NCI-H1048 (cell line): ENCODE measurements around the gene SPTBN5.

Source experiments
- DNase-seq: peaks from one replicate; lab custom pipeline; 2025; lab: John Stamatoyannopoulos, UW

The SPTBN5 gene

DNA sequence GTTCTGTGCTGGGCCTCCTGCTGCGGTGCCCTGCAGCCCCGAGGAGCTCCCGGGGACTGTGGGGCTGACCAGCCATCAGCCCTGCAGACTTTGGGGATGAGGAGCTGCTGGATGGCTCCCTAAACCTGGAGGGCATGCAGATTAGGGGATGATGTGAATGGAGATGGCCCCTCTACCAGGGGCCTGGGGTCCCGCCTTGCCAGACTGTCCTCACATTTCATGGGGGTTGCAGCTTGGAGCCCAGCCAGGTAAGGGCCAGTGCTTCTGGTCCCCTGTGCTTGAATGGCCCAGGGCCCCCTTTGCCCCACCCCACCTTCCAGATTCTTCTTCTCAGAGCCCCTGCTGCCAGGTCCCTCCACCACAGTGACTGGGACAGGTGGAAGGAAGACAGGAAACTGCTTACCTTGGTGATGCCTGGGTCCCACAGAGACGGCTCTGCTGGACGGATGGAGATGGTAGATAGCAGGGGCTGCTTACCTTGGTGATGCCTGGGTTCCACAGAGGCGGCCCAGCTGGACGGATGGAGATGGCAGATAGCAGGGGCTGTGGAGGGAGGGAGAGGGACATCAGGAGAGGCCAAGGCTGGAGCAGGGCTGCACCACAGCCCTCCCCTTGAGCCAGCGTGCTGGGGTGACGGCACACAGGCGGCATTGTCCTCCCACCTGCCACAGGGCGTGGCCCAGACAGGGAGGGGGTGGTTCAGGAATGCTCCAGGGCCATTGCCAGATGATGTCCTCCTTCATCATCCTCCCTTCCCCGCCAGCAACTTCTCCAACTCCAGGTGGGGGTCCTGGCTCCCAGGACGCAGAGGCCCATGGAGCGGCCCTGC, at the start of gene SPTBN5:
Gene SPTBN5, minus strand, starts transcription at position 632 of the 829 bp plus-strand sequence. Its CDS starts 556 bp downstream, at position 76.
- no peak for DNase-seq

DNA sequence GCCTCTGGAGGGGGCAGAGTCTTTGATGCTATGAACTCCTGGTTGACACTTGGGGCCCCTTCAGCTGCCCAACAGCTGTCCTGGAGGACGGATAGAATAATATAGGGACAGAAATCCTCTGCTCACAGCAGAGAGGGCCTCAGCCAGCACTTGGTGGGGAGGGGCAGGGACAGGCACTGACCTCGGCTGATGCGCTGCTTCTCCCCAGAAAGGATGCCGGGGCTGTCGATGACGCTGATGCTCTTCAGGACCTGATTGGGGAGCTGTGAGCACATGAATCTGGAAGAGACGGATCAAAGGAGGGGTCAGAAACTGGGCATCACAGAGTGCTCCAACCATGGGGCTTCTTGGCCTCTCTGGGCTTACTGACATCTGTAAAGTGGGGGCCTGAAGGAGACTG, 49.0 kb upstream of the SPTBN5 start:
- no peak for DNase-seq

DNA sequence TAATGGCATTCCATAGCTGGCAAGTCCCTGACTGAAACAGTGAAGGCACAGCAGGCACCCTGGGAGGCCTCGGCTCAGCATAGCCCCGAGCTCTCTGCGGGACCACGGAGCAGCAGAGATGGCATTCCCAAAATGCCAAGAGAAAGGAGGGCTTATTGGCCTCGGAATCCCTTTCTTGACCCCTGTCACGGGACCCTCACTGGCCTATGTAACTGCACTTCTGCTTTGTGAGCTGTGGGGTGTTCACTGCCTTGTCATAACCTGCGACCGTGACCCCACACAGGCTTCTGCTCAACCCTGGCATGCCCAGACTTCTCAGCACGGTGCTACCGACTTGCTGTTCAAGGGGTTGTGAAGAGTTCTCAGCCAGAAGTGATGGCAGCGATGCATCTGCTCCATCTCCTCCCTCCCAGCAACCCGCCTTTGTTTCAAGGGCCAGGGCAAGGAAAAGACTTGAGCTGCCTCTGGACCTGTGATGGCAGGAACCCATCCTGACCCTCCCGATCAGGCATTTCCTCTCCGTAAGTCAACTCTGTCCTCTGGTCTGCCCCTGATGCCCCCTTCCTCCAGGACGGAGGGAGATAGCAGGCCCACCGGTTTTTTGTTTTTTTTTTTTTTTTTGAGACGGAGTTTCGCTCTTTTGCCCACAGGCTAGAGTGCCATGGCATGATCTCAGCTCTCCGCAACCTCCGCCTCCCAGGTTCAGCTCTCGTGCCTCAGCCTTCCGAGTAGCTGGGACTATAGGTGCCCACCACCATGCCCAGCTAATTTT, 48.0 kb upstream of the SPTBN5 start:
- DNase-seq: no peak

DNA sequence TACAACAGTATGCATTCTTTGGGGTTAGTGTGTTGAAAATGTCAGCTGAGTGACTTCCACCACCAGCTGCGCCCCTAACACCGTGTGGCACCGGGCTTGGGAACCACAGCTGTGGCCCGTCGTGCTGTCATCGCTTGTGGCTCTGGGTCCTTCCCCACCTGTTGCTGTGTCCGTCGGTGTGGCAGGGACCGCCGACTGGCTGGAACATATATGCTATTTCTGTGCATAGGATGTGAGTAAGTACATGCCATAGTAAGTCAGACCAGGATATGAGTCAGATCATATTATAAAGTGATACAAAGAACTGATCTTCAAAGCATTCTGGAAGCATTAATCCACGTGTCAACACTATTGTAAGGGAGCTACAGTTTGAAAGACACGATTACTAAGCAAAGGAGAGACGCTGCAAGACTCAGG, 46.6 kb upstream of the SPTBN5 start:
- DNase-seq: no peak

DNA sequence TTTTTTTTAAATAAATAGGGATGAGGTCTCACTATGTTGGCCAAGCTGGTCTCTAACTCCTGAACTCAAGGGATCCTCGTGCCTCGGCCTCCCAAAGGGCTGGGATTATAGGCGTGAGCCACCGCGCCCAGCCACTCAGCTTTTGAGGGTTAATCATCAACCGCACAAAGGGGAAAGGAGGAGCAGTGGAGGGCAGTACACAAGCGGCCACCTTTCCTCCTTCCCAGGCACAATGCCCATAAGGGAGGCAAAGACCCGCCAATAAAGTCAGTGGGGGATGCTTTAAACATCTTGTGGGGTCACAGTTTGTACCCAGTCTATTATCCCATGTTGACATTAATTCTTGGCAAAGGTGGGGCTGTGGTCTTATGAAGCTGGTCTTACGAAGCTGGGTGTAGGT, 46.1 kb upstream of the SPTBN5 start:
- no peak for DNase-seq

DNA sequence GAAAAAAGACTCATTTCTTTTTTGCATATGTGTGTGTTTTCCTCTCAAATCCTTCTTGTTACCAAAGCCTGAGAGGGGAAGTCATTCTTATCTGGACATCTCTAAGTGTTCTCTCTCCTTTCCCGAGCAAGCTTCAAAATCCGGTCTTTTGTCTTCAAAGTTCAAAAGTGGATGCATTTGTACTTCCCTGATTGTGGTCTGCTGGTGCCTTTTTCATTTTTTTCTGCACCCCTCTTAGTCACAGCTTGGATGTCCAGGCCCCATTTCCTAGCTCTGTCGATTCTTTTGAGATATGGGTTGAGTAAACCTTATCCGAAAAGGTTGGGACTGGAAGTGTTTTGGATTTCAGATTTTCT, 43.7 kb upstream of the SPTBN5 start:
- DNase-seq: no peak

DNA sequence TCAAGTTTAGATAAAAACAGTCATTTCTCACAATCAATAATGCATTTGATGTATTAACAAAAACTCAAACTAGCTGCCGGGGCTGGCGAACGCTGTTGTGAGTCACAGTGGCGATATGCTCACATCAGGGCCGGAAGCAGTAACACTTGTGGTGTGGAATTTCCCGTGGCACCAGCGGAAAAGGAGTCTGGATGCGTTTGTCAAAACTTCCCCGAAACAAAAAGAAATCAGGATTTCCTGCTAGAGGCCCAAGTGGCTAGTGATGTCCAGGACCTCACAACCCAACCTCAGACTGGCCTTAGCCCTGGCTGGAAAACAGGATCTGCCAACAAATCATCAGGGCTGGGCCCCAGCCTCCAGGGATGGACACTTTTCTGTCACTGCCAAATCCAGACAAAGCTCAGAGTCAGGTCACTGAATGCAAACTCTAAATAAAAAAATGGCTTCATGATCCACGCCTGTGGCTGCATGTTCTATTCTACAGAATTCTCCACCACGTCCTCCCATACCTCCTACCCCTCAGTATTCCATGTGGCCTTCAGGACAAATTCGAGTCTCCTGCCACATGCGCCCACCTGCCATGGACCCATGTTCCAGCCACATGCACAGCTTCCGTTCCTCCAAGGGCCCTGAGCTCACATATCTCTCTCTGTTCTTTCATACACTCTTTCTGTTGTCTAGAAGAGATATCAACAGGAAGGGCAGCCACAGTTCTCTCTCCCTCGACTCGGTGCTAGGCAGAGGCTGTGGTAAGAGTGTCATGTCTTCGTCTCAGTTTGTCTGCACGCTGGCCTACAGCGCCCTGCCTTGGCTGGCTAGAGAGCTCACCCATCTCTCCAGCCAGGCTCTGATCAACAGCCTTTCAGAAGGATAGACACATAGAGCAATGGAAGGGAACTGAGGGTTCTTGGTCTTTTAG, 43.1 kb upstream of the SPTBN5 start:
- DNase-seq: no peak

DNA sequence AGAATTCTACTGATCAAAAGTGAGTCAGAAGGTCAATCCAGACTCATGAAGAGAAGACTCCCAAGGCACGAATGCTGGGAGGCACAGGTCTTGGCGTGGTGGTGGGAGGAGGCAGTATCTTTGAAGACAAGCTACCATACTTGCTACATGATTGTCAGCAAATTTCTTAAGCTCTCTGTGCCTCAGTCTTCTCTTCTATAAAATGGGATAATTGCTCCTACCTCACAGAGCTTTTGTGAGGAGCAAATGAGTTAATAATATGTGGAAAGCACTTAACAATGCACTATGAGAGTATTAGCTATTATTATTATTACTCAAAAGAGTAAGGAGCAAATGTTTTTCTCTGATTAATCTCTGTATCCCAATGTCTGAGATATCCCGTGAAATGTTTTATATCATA, 42.3 kb upstream of the SPTBN5 start:
- no peak for DNase-seq

DNA sequence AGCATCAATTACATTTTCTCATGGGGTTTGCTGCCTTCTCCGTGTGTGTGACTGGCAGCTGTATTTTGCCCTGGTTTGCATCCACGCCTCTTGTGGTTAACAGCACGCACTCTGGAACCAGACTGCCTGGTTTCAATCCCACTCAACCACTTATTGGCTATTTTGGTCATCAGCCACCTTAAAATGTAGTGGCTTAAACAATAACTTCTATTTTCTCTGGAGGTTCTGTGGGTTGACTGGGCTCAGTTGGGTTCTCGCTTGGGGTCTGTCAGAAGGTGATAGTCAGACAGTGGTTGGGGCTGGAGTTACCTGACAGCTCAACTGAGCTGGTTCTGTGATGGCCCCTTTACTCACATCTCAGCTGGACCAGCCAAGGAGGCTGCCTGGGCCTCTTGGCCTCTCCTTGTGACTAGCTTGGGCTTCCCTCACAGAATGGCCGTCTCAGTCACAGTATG, 41.7 kb upstream of the SPTBN5 start:
- no peak for DNase-seq

DNA sequence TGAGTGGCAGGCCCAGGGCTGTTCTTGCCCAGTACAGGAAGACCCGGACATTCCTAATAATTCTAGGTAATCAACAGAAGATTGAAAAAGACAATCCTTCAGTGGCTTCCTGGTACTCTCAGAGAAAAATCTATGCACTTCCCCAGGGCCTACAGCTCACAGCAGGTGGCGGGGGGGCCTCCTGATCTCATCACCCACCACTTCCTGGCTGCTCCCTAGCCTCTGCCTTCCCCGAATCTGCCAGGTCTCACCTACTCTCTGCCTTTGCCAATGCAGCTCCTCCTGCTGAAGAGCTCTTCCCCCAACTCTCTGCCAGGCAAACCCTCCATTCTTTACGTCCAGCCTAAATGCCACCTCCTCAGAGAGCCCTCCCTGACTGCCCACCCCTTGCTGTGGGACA, 41.0 kb upstream of the SPTBN5 start:
- no peak for DNase-seq

DNA sequence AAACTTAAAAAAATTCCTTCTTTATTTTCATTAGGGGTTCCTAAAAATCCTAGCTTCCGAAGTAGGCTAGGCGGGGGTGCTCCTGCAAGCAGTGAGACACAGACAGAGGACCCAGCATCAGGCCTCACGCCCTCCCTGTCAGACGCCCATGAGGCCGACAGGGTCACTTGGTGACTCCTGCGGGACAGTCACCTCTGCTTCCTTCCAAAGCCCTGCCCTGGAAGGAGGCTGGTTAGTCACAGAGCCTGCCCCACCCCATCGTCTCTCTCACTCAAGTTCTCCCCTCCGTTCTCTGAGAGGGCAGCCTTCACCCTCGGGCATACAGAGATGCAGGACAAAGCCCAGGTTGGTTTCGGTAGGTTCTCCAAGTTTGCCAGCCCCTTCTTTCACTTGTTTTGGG, 39.9 kb upstream of the SPTBN5 start:
- DNase-seq: no peak

DNA sequence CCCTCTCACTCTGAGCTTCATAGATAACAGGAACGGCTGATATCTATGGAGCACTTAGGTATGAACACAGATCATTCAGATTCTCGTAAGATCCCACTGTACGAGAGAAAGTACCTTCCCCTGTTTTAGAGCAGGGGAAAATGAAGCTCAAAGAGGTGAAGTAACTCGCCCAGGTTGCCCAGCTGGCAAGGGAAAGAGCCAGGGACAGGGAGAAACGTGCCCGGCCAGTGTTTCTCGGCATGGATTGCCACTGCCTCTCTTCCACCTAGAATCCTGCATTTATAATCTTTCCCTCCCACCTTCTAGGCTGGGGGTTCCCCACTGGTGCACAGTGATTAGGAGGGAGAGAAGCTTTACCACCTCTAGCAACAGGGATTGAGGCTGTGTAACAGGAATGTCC, 39.5 kb upstream of the SPTBN5 start:
- no peak for DNase-seq

DNA sequence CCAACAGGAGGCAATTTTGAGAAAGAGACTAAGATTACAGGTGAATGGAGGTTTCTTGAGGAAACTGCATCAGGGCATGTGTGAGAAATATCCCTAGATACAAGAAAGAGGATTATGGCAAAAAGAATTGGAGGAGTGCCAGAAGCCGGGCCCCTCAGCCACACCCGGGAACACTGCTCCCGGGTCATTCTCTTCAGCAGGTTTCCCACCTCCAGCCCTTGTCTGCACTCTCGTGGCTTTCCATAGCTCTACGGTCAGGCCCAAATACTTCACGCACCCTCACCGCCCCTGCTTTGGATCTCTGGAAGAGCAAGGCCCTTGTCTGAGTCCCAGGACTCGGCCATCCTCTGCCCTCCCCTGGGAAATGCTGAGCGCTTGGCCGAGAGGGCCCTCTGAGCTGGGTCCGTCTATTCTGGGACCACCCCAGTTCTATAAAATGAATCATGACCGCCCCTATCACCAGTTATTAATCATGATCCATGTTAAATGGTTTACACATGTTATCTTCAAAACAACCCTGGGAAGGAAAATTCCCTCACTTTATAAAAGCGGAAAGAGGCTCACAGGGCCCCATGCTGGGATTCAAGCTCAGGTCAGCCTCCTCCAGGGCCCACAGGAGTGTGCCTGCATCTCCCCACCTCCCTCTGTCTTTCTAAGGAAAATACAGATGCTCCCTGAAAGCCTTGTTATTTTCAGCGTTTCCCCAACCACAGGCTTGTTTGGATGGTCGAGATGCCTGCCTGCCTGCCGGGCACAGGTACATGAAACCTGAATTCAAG, 38.8 kb upstream of the SPTBN5 start:
- no peak for DNase-seq

DNA sequence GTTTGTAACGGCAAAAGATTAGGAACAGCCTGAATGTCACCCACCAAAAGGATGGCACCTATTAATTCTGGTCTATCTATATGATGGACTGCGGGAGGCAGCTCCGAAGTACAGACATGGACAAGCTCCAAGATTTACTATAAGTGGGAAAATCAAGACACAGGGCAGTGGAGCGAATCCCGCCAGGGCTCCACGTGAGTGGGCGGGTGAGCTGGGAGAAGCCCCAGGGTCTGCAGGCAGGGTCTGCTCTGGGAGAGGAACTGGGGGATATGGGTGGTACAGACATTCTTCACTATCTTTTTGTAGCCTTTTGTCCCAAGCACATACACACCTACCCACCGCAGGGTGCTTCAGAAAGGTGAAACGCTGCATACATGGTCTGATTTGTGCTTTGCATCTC, 38.2 kb upstream of the SPTBN5 start:
- DNase-seq: no peak

DNA sequence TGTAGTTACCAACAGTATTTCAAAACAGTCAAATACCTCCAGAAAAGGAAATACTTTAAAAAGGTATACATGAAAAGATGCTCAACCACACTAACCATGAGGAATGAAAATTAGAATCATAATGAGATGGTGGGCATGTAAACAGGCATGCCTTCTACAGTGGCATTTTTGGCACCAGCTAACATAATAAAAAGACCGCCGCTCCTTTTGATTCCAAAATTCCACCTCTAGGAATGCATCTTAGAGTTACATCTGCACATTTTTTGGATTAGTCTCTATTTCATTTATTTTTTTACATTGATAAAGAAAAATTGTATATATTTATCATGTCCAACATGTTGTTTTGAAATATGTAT, 37.0 kb upstream of the SPTBN5 start:
- no peak for DNase-seq

DNA sequence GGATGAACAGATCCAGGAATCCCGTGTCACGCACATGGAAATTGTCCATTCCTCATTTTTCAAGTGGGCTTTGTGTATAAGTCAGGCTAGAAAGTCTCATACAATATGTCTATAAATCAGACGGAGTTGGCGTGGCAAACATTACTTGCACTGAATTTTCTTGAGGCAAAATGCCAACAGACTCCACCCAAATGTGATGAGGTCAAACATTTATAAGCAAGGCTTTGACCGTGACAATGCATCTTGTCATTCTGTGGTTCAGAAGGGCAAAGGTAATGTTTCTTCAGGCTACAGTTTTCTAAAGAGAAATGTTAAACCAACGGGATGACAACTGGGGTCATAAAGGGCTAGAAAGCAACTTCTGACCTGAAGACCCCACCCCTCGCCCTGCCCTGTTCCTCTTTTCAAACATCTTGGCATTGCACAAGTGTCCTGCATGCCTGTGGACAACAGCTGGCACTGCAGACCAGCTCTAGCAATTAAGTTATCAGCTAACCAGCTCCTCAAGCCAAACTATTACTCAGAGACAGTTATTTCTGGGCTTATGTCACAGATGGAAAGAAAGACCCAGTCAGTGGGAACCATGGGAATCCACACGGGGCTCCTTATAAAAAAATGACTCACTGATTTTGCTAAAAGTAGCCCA, 36.5 kb upstream of the SPTBN5 start:
- no peak for DNase-seq

DNA sequence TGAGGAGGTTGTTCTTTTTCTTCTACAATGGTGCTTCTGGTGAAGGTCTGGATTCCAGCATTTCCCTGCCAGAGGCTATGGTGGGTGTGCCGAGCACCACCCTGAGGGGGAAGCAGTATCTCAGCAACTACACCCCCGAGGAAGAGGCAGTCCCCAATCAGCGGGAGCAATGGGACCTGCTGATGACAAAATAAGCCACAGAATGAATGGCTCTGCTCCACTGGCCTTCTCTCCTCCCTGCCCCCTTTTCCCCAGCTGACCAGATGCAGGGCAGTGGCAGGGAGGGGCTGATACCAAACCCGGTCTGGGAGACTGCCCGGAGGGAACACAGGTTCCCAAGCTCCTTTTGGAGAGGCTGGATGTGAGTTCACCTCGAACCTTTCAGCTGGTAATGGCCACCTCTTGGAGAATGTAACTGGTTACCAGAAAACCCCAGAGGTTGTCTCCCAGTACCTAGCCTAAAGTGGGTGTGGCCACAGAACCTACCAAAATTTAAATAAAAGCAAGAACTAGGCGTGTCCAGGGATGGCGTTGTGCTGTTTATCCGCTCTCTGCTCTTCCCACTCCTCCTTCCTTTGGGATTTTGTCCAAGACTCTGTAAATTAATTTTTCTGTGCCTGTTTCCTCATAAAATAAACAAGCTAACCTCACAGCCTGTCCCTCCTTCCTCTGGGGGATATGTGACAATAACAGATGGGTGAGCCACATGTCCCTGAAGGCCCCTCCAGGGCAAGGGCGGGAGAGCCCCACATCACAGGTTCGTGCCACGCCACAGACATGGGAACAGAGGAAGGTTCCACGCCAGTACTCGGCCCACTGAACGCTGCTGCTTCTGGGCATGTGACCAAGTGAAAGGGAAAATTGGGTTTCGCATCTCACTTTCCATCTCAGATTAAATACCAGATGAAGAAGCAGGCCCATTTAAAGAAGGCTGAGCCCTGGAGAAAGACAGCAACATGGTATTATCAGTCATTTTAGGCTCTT, 35.1 kb upstream of the SPTBN5 start:
- no peak for DNase-seq

DNA sequence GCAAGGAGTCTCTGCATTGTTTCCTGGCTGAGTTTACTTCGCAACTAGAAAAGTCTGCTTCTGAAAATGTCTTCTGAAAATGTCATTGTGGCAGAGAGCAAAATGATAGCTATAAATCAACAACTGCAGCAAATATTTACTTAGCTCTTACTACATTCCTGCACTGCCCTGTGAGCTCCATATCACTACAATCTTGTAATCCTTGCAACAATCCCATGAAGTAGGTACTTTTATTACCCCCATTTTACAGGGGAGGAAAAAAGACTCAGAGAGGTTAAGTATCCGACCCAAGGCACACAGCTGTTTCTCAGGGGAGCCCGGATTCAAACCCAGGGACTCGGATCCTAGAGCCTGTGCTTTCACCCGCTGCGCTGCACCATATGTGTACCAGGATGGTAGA, 34.2 kb upstream of the SPTBN5 start:
- no peak for DNase-seq

DNA sequence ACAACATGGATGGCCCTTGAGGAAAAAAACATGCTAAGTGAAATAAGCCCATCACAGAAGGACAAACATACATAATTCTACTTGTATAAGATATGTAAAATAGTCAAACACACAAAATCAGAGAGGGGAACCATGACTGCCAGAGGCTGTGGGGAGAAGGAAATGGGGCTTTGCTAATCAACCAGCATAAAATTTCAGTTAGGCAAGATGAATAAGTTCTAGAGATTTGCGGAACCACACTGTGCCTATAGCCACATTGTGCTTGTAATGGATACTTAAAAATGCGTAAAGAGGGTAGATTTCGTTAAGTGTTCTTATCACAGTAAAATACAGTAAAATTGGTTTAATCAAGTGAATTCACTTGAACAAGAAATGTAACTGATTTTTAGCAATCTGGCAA, 33.7 kb upstream of the SPTBN5 start:
- DNase-seq: no peak
